Right atrium auricular region (tissue), 2 donors: ENCODE measurements around the gene CRYZ. TPM values are rescaled to one million over a fixed set of nuclear protein-coding genes. Genes with fewer than 3 reads are reported as not detected.

Experiments
- DNase-seq: peaks from one replicate; pipeline ENCODE4 v3.0.0-alpha.2; 2019; ENCODE audit warnings: low spot score
- H3K27ac ChIP-seq, 2 donors: fragments of 200-600 bp; sonication (generic); 1 replicate in 1 of 2; 2 replicates in 1 of 2; pipeline ENCODE4 v1.5.1; 2016 to 2019
- H3K27me3 ChIP-seq, 2 donors: fragments of 200-600 bp; sonication (generic); one replicate each; pipeline versions ENCODE4 v1.5.1 to v1.6.0; 2017 to 2019
- H3K36me3 ChIP-seq: fragments of 200-600 bp; sonication (generic); one replicate; pipeline ENCODE4 v1.5.1; 2016
- H3K4me1 ChIP-seq, 2 donors: fragments of 200-600 bp; sonication (generic); one replicate each; pipeline versions ENCODE4 v1.5.1 to v1.6.0; 2017 to 2019
- H3K4me3 ChIP-seq, 2 donors: fragments of 200-600 bp; sonication (generic); 1 replicate in 1 of 2; 2 replicates in 1 of 2; pipeline ENCODE4 v1.5.1; 2017 to 2019; ENCODE audit warnings: mild to moderate bottlenecking in 1 of 2, moderate library complexity in 1 of 2
- H3K9me3 ChIP-seq, 2 donors: fragments of 200-600 bp; sonication (generic); one replicate each; pipeline ENCODE4 v1.5.1; 2019
- total RNA-seq, 2 donors: library from RNA; depleted of rRNA; stranded (reverse); fragments of >200 nt; gene quantifications; one replicate each; pipeline ENCODE4 v1.1.0, GENCODE V29; 2016
- TF ChIP-seq, protein P1 (sequence below), 2 donors: fragments of 200-600 bp; sonication (generic); IDR thresholded peaks; one replicate each; pipeline ENCODE4 v1.5.1; 2019; ENCODE audit warnings: antibody characterized with exemption in 2 of 2

Gene CRYZ
- total RNA-seq, 2 donors from 2014 or later = 30.5 to 39.8 TPM

DNA sequence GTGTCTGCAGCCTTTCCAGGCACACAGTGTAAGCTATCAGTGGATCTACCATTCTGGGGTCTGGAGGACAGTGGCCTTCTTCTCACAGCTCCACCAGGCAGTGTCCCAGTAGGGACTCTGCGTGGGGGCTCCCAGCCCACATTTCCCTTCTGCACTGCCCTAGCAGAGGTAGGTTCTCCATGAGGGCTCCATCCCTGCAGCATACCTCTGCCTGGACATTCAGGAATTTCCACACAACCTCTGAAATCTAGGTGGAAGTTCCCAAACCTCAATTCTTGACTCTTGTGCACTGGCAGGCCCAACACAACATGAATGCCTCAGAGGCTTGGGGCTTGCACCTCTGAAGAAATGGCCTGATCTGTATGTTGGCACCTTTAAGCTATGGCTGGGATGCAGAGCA, 6.8 kb downstream of the CRYZ start:
- Histone ChIP-seq H3K27ac (no peak overlapping the region), H3K27me3 (no peaks in the 10 kb centered on the region), H3K4me3 (no peak overlapping the region), H3K36me3 (peaks cover 37% of the 10 kb centered on the region), H3K9me3 (no peaks in the 10 kb centered on the region), H3K4me1 (peaks cover 0 to 19% of the 10 kb centered on the region in 2 donors)
- no peak for DNase-seq
- TF ChIP-seq, protein P1, sequence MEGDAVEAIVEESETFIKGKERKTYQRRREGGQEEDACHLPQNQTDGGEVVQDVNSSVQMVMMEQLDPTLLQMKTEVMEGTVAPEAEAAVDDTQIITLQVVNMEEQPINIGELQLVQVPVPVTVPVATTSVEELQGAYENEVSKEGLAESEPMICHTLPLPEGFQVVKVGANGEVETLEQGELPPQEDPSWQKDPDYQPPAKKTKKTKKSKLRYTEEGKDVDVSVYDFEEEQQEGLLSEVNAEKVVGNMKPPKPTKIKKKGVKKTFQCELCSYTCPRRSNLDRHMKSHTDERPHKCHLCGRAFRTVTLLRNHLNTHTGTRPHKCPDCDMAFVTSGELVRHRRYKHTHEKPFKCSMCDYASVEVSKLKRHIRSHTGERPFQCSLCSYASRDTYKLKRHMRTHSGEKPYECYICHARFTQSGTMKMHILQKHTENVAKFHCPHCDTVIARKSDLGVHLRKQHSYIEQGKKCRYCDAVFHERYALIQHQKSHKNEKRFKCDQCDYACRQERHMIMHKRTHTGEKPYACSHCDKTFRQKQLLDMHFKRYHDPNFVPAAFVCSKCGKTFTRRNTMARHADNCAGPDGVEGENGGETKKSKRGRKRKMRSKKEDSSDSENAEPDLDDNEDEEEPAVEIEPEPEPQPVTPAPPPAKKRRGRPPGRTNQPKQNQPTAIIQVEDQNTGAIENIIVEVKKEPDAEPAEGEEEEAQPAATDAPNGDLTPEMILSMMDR (IDR thresholded peaks at IDR 0.05) = no peak

DNA sequence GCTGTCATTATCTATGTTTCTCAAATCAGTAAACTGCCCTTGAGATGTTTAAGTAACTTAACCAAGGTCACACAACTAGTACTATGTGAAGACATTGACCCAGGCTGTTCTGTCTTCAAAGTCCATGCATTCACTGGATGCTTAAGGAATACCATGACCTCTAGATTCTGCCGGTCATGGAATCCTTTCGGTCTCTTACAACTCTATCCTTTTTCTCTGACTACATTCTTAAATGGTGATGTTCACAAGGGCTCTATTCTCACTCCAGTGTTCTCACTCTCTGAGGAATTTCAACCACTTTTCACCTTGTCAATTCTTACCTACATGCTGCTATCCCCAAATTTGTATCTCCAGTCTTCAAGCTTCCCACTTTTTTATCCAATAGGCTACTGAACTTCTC, 15.2 kb downstream of the CRYZ start:
- TF ChIP-seq, protein P1 (IDR thresholded peaks at IDR 0.05) = no peak
- H3K27me3 ChIP-seq = no peaks in the 10 kb centered on the region
- peaks cover 84% of the 10 kb centered on the region for H3K36me3 ChIP-seq
- no peak overlapping the region for H3K4me3 ChIP-seq
- H3K4me1 ChIP-seq = no peaks in the 10 kb centered on the region
- H3K27ac ChIP-seq = no peak overlapping the region
- DNase-seq = no peak
- no peaks in the 10 kb centered on the region for H3K9me3 ChIP-seq

DNA sequence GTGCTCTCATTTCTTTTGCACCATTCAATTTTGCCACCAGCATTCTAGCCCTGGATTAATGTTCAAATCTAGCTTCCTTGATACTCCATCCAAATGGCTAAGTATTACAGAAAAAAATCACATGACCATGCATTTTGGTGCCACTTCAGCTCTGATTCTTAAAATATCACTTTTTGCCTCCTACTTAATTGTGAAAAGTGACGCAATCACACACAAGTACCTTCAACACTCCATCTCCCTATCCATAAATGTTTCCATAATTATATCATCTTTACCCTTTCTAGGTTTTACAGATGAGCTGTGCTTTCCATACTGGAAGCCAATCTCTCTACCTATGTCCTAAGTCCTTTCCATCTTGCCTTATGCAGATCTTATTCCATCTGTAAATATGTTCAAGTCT, 16.0 kb downstream of the CRYZ start:
- Histone ChIP-seq H3K4me1 (no peaks in the 10 kb centered on the region), H3K27me3 (no peaks in the 10 kb centered on the region), H3K27ac (no peak overlapping the region), H3K9me3 (no peaks in the 10 kb centered on the region), H3K4me3 (no peak overlapping the region), H3K36me3 (peaks cover 76% of the 10 kb centered on the region)
- TF ChIP-seq, protein P1 (IDR thresholded peaks at IDR 0.05) = no peak
- DNase-seq = no peak

DNA sequence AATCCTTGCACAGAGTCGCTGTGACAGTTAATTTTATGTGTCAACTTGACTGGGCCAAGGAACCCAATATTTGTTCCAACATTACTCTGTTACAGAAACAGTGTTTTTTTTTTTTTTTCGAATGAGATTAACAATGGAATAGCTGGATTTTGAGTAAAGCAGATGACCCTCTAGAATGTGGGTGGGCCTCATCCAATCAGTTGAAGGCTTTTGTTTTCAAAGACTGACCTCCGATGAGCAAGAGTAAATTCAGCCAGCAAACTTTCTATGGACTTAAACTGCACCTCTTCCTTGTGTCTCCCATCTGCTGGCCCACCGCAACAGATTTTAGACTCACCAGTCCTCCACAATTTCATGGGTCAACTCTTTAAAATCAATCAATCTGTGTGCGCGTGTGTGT, 17.0 kb downstream of the CRYZ start:
- TF ChIP-seq, protein P1 (IDR thresholded peaks at IDR 0.05) = no peak
- Histone ChIP-seq H3K9me3 (no peaks in the 10 kb centered on the region), H3K27me3 (no peaks in the 10 kb centered on the region), H3K4me1 (no peaks in the 10 kb centered on the region), H3K4me3 (no peak overlapping the region), H3K27ac (no peak overlapping the region), H3K36me3 (peaks cover 73% of the 10 kb centered on the region)
- DNase-seq = no peak

DNA sequence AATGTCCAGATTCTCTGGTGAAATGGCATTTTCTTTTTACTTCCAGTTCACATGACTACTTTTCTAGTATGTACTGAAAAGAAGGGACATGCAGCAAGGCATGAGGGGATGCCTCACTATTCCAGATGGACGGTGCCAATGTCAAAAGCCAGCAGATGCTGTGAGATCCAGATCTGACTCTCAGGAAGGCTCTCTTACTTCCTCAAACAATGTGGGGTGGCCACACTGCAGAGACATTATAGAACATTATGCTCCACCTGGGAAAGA, 17.7 kb downstream of the CRYZ start:
- Histone ChIP-seq H3K4me3 (no peak overlapping the region), H3K36me3 (peaks cover 67% of the 10 kb centered on the region), H3K27ac (no peak overlapping the region), H3K4me1 (no peaks in the 10 kb centered on the region), H3K27me3 (no peaks in the 10 kb centered on the region), H3K9me3 (no peaks in the 10 kb centered on the region)
- no peak for DNase-seq
- TF ChIP-seq, protein P1 (IDR thresholded peaks at IDR 0.05) = no peak

DNA sequence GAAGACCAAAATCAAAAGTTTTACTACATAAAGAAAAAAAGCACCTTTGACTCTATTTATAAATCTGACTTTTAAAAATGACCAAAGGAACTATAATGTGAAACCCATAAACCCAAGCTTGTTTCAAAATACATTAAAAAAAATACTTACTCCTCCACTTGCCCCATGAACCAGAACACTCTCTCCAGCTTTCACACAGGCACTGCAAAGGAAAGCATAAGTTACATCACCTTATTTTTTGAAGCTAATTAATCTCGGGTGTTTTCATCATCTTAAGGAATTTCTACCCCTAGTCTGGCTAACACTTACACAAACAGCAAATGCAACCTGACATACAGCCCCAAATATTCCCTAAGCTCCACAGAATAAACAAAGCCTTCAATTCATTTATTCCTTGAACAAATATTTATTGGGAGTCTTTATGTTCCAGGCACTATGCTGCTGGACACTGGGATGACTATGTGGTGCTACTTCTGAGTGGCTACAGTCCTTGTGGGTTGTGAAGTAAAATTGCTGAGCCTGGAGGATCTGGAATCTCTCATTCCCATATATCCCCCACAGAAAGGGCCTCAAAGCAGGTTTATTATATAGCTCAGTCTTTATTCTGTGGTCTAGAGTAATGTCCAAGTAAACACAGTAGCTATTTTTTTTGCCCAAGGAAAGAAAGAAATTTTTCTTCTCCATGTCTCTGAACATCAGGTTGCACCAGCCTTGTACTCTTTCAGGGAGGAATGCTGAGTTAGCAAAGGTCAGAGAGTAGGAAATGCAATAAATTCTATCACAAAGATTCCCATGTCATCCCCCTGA, 18.2 kb downstream of the CRYZ start:
- no peak overlapping the region for H3K4me3 ChIP-seq
- H3K4me1 ChIP-seq = no peaks in the 10 kb centered on the region
- no peaks in the 10 kb centered on the region for H3K27me3 ChIP-seq
- TF ChIP-seq, protein P1 (IDR thresholded peaks at IDR 0.05) = no peak
- no peak overlapping the region for H3K27ac ChIP-seq
- no peak for DNase-seq
- no peaks in the 10 kb centered on the region for H3K9me3 ChIP-seq
- H3K36me3 ChIP-seq = peaks cover 67% of the 10 kb centered on the region
